Measurements from ENCODE around the gene ST6GALNAC2. TPM values are rescaled to one million over a fixed set of nuclear protein-coding genes. Genes with fewer than 3 reads are reported as not detected.

The ST6GALNAC2 gene
- total RNA-seq, 1 donor from 2014 or later: 13.6 TPM

DNA sequence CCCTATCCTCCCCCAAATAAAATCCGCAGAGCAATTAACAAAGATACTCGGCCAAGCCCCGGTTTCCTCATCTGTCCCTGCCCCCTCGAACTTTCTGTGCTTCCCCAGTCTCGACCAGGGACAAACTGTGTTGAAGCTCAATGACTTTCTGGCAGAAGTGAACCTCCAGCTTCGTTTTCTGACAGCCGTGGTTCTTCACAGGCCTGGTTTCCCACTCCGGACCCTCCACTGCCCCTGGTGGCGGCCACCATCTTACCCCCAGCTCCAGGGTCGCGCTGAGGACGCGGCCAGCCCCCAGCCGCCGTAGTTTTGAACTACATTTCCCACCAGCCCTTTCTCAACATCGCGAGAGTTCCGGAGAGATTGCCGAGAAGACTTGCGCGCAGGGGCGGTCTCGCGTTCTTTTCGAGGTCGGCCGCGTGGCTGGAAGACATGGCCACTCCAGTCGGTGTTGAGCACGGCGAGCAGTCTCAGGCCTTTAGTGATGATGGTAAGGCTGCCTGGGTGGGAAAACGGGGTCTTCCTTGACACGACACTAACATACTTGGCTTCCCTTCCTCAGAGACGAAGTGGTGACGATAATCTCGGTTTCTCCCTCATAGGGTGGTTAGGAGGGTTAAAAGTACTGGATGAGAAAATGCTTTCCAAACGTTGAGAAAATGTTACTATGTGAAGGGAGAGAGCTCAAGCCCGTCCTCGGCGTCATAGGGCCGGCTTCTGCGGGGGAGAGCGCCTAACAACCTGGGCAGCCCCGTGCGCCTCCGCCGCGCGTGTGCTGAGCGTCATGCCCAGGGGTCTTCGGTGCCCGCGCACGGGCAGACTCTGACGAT is 28.1 kb downstream of the ST6GALNAC2 start:
- Histone ChIP-seq H3K27me3 (ENCODE audit: control insufficient read depth, insufficient read depth, low read length) (no peaks in the 10 kb centered on the region), H3K36me3 (ENCODE audit: control insufficient read depth, insufficient read depth, low read length) (no peaks in the 10 kb centered on the region), H3K4me3 (ENCODE audit: low read depth, low read length) (peak overlapping the region; percentile 66)
- peak; percentile 69 for DNase-seq (ENCODE audit: low read depth)
- TF ChIP-seq, protein P1, sequence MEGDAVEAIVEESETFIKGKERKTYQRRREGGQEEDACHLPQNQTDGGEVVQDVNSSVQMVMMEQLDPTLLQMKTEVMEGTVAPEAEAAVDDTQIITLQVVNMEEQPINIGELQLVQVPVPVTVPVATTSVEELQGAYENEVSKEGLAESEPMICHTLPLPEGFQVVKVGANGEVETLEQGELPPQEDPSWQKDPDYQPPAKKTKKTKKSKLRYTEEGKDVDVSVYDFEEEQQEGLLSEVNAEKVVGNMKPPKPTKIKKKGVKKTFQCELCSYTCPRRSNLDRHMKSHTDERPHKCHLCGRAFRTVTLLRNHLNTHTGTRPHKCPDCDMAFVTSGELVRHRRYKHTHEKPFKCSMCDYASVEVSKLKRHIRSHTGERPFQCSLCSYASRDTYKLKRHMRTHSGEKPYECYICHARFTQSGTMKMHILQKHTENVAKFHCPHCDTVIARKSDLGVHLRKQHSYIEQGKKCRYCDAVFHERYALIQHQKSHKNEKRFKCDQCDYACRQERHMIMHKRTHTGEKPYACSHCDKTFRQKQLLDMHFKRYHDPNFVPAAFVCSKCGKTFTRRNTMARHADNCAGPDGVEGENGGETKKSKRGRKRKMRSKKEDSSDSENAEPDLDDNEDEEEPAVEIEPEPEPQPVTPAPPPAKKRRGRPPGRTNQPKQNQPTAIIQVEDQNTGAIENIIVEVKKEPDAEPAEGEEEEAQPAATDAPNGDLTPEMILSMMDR (IDR thresholded peaks at IDR 0.05; ENCODE audit: insufficient read depth, low read length, poor library complexity, severe bottlenecking): peak; percentile 70

DNA sequence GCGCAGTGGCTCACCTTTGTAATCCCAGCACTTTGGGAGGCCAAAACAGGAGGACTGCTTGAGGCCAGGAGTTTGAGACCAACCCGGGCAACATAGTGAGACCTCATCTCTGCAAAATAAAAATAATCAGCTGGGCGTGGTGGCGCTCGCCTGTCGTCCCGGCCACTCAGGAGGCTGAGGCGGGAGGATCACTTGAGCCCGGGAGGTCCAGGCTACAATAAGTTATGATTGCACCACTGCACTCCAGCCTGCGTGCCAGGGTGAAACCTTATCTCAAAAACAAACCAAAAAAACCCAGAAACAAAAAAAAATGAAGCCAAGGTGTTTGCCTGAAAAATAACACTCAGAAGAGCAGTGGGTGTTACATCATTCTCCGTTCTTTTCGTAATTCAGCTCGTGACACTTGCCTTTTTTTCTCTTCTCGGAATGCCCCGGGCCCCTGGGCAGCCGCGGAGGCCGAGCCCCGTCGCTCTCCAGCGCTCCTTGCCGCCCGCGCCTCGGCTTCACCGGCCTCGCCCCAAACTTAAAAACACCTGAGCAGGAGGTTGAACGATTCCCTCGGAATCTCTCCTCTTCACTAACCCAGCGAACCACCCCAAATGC is 28.8 kb downstream of the ST6GALNAC2 start:
- no peaks in the 10 kb centered on the region for H3K27me3 ChIP-seq (ENCODE audit: control insufficient read depth, insufficient read depth, low read length)
- peak overlapping the region; percentile 66 for H3K4me3 ChIP-seq (ENCODE audit: low read depth, low read length)
- DNase-seq (ENCODE audit: low read depth): no peak
- TF ChIP-seq, protein P1 (IDR thresholded peaks at IDR 0.05; ENCODE audit: insufficient read depth, low read length, poor library complexity, severe bottlenecking): no peak
- no peaks in the 10 kb centered on the region for H3K36me3 ChIP-seq (ENCODE audit: control insufficient read depth, insufficient read depth, low read length)

DNA sequence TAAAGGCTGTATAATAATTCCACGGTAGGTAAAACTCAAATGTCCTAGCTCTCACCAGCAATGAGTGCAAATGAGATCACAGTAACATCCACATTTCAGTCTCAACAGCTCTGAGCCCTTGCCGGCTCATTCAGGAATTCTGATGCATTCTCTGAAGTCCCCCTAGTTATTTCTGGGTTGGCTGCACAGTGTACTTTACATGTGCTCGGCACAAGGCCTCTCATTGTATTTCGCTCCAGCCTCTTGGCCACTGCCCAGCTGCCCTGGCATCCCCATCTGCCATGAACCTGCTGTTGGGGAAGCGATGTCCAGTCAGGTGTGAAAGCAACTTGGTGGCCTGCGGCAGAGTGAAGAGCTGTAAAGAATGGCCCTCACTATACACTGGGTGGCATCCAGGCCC is 31.5 kb downstream of the ST6GALNAC2 start:
- H3K27me3 ChIP-seq (ENCODE audit: control insufficient read depth, insufficient read depth, low read length): no peaks in the 10 kb centered on the region
- TF ChIP-seq, protein P1 (IDR thresholded peaks at IDR 0.05; ENCODE audit: insufficient read depth, low read length, poor library complexity, severe bottlenecking): no peak
- no peaks in the 10 kb centered on the region for H3K36me3 ChIP-seq (ENCODE audit: control insufficient read depth, insufficient read depth, low read length)
- peak; percentile 63 for DNase-seq (ENCODE audit: low read depth)
- H3K4me3 ChIP-seq (ENCODE audit: low read depth, low read length): no peak overlapping the region

DNA sequence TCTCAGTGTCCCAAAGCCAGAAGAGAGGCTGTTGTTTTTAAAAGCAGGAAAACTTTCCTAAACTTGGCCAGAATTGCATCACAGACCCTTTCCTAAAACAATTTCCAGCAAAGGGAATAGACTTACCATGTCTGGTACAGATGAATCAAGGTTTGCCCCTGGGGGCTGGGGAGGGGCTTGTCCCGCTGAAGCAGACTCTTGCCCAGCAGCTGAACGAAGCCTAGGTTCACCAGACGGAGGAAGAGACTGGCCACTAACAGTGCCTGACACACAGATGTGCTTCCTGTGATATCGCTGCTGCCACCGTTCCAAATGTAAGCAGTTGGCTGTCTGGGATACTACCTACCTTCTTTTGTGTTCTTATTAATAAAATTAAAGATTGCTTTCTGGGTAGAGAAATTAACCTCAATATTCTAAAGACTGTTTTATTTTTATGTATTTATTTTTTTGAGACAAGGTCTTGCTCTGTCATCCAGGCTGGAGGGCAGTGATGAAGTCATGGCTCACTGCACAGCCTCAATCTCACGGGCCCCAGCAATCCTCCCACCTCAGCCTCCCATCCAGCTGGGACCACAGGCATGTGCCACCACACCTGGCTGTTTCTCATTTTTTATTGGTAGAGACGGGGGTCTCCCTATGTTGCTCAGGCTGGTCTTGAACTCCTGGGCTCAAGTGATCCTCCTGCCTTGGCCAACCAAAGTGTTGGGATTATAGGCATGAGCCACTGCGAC is 32.3 kb downstream of the ST6GALNAC2 start:
- no peak for DNase-seq (ENCODE audit: low read depth)
- no peaks in the 10 kb centered on the region for H3K27me3 ChIP-seq (ENCODE audit: control insufficient read depth, insufficient read depth, low read length)
- H3K4me3 ChIP-seq (ENCODE audit: low read depth, low read length): no peak overlapping the region
- TF ChIP-seq, protein P1 (IDR thresholded peaks at IDR 0.05; ENCODE audit: insufficient read depth, low read length, poor library complexity, severe bottlenecking): no peak
- no peaks in the 10 kb centered on the region for H3K36me3 ChIP-seq (ENCODE audit: control insufficient read depth, insufficient read depth, low read length)

DNA sequence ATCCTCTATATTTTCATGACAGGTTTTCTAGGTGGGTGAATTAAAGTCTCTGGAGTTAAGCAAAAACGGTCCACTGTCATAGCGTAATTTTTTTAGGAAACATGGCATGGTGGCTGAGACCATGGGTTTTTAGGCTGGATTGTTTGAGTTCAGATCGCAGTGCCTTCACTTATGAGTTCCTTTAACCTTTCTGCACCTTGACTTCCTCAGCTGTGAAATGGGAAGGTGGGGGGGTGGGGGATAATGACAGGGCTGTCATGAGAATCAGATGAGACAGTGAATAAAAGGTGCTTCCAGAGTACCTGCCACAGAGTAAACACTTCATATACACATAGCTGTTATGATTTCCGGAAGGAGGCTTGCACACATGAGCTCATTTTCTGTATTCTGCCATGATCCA is 34.0 kb downstream of the ST6GALNAC2 start:
- TF ChIP-seq, protein P1 (IDR thresholded peaks at IDR 0.05; ENCODE audit: insufficient read depth, low read length, poor library complexity, severe bottlenecking): no peak
- no peak overlapping the region for H3K4me3 ChIP-seq (ENCODE audit: low read depth, low read length)
- H3K36me3 ChIP-seq (ENCODE audit: control insufficient read depth, insufficient read depth, low read length): no peaks in the 10 kb centered on the region
- no peaks in the 10 kb centered on the region for H3K27me3 ChIP-seq (ENCODE audit: control insufficient read depth, insufficient read depth, low read length)
- no peak for DNase-seq (ENCODE audit: low read depth)

Data from kidney epithelial cell (primary cell).